Measurements from ENCODE around the gene GPR15. TPM values are rescaled to one million over a fixed set of nuclear protein-coding genes. Genes with fewer than 3 reads are reported as not detected.
A peak's percentile ranks its signal among the peaks of the same experiment; 100 is the strongest.

Gene GPR15
- total RNA-seq, 1 experiment from 2014 or later = not detected

DNA sequence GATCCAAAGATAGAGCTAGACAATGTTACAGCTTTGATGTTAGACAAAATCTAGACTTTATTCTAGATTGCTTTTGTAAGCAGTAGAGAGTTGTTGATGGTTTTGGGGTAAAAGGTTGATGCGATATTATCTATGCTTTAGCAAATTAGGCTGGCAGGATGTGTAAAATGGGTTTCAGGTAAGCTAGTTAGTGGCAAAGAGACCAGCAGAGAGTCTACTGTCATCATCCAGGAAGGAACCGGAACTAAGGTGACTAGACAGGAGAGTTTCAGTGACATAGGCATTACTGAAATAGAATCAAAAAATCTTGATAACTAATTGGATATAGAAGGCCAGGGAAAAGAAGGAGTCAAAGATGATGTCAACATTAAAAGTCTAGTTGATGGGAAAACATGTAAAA is 23.2 kb upstream of the GPR15 start:
- peaks cover 19% of the 10 kb centered on the region for H3K4me1 Mint-ChIP-seq (ENCODE audit: insufficient read depth, unreplicated experiment)
- ChIA-PET POLR2A (interaction anchor here (0.6 to 0.8 kb wide), 2 partner anchors 14 to 886 kb away, joined by 4 read pairs; partner anchors contain the start of gene CLDND1), CTCF (interaction anchor here (0.7 to 0.8 kb wide), 2 partner anchors 89 to 180 kb away, joined by 3 to 4 read pairs; no protein-coding TSS in a partner anchor)
- no peaks in the 10 kb centered on the region for H3K36me3 Mint-ChIP-seq (ENCODE audit: insufficient read depth, unreplicated experiment)
- H3K9me3 Mint-ChIP-seq (ENCODE audit: unreplicated experiment) = peaks cover 8% of the 10 kb centered on the region
- no TSS peak for BruUV-seq (replicated peaks)
- H3K27ac Mint-ChIP-seq (ENCODE audit: low read depth, unreplicated experiment) = peak overlapping the region; percentile 75
- TF ChIP-seq, protein P1, sequence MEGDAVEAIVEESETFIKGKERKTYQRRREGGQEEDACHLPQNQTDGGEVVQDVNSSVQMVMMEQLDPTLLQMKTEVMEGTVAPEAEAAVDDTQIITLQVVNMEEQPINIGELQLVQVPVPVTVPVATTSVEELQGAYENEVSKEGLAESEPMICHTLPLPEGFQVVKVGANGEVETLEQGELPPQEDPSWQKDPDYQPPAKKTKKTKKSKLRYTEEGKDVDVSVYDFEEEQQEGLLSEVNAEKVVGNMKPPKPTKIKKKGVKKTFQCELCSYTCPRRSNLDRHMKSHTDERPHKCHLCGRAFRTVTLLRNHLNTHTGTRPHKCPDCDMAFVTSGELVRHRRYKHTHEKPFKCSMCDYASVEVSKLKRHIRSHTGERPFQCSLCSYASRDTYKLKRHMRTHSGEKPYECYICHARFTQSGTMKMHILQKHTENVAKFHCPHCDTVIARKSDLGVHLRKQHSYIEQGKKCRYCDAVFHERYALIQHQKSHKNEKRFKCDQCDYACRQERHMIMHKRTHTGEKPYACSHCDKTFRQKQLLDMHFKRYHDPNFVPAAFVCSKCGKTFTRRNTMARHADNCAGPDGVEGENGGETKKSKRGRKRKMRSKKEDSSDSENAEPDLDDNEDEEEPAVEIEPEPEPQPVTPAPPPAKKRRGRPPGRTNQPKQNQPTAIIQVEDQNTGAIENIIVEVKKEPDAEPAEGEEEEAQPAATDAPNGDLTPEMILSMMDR (IDR thresholded peaks at IDR 0.05; ENCODE audit: unreplicated experiment) = no peak
- intact Hi-C loops (cut with micrococcal nuclease) = no loop called here
- no peak for DNase-seq (ENCODE audit: unreplicated experiment)
- no peaks in the 10 kb centered on the region for H3K27me3 Mint-ChIP-seq (ENCODE audit: insufficient read depth, unreplicated experiment)
- no peak overlapping the region for H3K4me3 Mint-ChIP-seq (ENCODE audit: unreplicated experiment)

DNA sequence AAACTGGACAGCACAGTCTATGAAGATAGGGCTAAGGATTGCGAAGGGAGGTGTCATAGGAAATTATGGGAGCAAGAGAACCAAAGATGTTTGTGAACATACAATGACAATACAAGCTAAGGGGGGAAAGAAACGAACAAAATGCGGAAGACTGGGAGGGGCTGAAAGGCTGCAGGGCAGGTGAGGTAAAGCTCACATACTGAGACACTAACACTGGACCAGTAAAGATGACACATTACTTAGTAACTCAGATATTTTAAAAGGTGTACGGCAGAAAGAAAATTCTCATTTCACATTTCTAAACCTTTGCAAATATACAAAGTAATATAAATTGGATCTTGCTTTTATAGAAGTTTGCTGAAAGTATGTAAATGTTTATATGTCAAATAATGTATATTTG is 19.2 kb upstream of the GPR15 start:
- peaks cover 22% of the 10 kb centered on the region for H3K4me1 Mint-ChIP-seq (ENCODE audit: insufficient read depth, unreplicated experiment)
- TF ChIP-seq, protein P1 (IDR thresholded peaks at IDR 0.05; ENCODE audit: unreplicated experiment) = no peak
- POLR2A ChIA-PET = interaction anchor here (0.9 to 4.5 kb wide), 7 partner anchors 10 to 541 kb away, joined by 3 to 50 read pairs (median 8); partner anchors contain the start of genes CLDND1 and CPOX
- H3K9me3 Mint-ChIP-seq (ENCODE audit: unreplicated experiment) = peaks cover 8% of the 10 kb centered on the region
- CTCF ChIA-PET = interaction anchor here (0.7 to 1.3 kb wide), 3 partner anchors 12 to 79 kb away, joined by 3 to 6 read pairs (median 6); no protein-coding TSS in a partner anchor
- no peak for DNase-seq (ENCODE audit: unreplicated experiment)
- H3K4me3 Mint-ChIP-seq (ENCODE audit: unreplicated experiment) = peak overlapping the region; percentile 56
- peaks cover 29% of the 10 kb centered on the region for H3K36me3 Mint-ChIP-seq (ENCODE audit: insufficient read depth, unreplicated experiment)
- H3K27ac Mint-ChIP-seq (ENCODE audit: low read depth, unreplicated experiment) = peak overlapping the region; percentile 76
- intact Hi-C loops (cut with micrococcal nuclease) = loop anchor here (2.0 kb wide), 1 partner anchor 30 kb away; no protein-coding TSS in a partner anchor
- no TSS peak for BruUV-seq (replicated peaks)
- no peaks in the 10 kb centered on the region for H3K27me3 Mint-ChIP-seq (ENCODE audit: insufficient read depth, unreplicated experiment)

DNA sequence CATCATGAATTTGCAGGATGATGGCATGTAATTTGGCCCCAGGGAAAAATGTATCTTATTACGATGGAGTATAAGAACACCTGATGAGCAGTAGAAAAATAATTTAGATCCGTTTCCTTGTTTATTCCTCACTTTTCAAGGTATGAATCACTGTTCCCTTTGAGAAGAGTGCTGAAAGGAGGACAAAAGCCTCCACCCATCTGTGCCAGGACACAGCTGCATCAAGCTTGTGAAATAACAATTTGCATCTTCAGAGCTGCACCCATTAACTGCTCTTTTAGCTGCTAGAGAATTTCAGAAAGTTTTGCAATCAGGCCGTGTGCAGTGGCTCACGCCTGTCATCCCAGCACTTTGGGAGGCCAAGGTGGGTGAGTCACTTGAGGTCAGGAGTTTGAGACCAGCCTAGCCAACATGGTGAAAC is 18.7 kb upstream of the GPR15 start:
- no TSS peak for BruUV-seq (replicated peaks)
- peak overlapping the region; percentile 76 for H3K27ac Mint-ChIP-seq (ENCODE audit: low read depth, unreplicated experiment)
- TF ChIP-seq, protein P1 (IDR thresholded peaks at IDR 0.05; ENCODE audit: unreplicated experiment) = no peak
- intact Hi-C loops (cut with micrococcal nuclease) = loop anchor here (1.0 to 2.0 kb wide), 2 partner anchors 9 to 30 kb away; partner anchors contain the start of gene CLDND1
- peak overlapping the region; percentile 56 for H3K4me3 Mint-ChIP-seq (ENCODE audit: unreplicated experiment)
- H3K4me1 Mint-ChIP-seq (ENCODE audit: insufficient read depth, unreplicated experiment) = peaks cover 25% of the 10 kb centered on the region
- H3K36me3 Mint-ChIP-seq (ENCODE audit: insufficient read depth, unreplicated experiment) = peaks cover 32% of the 10 kb centered on the region
- peaks cover 3% of the 10 kb centered on the region for H3K9me3 Mint-ChIP-seq (ENCODE audit: unreplicated experiment)
- POLR2A ChIA-PET = interaction anchor here (0.8 to 4.5 kb wide), 8 partner anchors 9 to 542 kb away, joined by 3 to 50 read pairs (median 6); partner anchors contain the start of genes CLDND1 and CPOX
- CTCF ChIA-PET = interaction anchor here (1.1 to 1.8 kb wide), 2 partner anchors 13 to 29 kb away, joined by 3 to 6 read pairs; no protein-coding TSS in a partner anchor
- H3K27me3 Mint-ChIP-seq (ENCODE audit: insufficient read depth, unreplicated experiment) = no peaks in the 10 kb centered on the region
- DNase-seq (ENCODE audit: unreplicated experiment) = peak; percentile 96

DNA sequence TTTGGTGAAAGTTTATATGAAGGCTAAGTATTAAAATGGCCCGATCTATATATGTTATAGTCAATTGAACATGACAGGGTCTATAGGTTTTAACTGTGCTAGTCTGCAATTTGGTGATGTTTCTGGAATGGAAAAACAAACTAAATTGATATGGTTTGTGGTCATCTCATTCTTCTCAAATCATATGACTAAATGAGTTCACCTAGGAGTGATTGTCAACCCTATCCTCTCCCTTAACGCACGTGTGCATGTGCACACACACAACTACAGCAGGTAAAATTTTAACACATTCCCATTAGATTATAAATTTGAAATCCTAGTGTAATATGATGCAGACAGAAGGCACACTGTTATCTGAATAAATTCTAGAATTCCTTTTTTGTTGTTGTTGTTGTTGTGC is 18.0 kb upstream of the GPR15 start:
- Mint-ChIP-seq H3K27me3 (ENCODE audit: insufficient read depth, unreplicated experiment) (no peaks in the 10 kb centered on the region), H3K27ac (ENCODE audit: low read depth, unreplicated experiment) (peak overlapping the region; percentile 76), H3K4me1 (ENCODE audit: insufficient read depth, unreplicated experiment) (peaks cover 28% of the 10 kb centered on the region), H3K9me3 (ENCODE audit: unreplicated experiment) (no peaks in the 10 kb centered on the region), H3K4me3 (ENCODE audit: unreplicated experiment) (no peak overlapping the region), H3K36me3 (ENCODE audit: insufficient read depth, unreplicated experiment) (peaks cover 38% of the 10 kb centered on the region)
- intact Hi-C loops (cut with micrococcal nuclease) = loop anchor here (1.0 to 2.0 kb wide), 2 partner anchors 9 to 31 kb away; partner anchors contain the start of gene CLDND1
- ChIA-PET POLR2A (interaction anchor here (0.7 to 4.5 kb wide), 8 partner anchors 8 to 542 kb away, joined by 3 to 50 read pairs (median 4); partner anchors contain the start of genes CLDND1 and CPOX), CTCF (interaction anchor here (0.6 to 1.8 kb wide), 5 partner anchors 9 to 473 kb away, joined by 3 read pairs; partner anchors contain the start of gene CLDND1)
- BruUV-seq (replicated peaks) = no TSS peak
- TF ChIP-seq, protein P1 (IDR thresholded peaks at IDR 0.05; ENCODE audit: unreplicated experiment) = no peak
- no peak for DNase-seq (ENCODE audit: unreplicated experiment)

All from MCF 10A (cell line).